Measurements from ENCODE around the gene NDUFAF4.

- TF ChIP-seq, protein P1, sequence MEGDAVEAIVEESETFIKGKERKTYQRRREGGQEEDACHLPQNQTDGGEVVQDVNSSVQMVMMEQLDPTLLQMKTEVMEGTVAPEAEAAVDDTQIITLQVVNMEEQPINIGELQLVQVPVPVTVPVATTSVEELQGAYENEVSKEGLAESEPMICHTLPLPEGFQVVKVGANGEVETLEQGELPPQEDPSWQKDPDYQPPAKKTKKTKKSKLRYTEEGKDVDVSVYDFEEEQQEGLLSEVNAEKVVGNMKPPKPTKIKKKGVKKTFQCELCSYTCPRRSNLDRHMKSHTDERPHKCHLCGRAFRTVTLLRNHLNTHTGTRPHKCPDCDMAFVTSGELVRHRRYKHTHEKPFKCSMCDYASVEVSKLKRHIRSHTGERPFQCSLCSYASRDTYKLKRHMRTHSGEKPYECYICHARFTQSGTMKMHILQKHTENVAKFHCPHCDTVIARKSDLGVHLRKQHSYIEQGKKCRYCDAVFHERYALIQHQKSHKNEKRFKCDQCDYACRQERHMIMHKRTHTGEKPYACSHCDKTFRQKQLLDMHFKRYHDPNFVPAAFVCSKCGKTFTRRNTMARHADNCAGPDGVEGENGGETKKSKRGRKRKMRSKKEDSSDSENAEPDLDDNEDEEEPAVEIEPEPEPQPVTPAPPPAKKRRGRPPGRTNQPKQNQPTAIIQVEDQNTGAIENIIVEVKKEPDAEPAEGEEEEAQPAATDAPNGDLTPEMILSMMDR (IDR thresholded peaks at IDR 0.05), result no peak
- TF ChIP-seq POLR2AphosphoS5 (IDR thresholded peaks at IDR 0.05) (no peak), POLR2A (IDR thresholded peaks at IDR 0.05) (no peak)
Observed at GRCh38 chr6:96947055-96947454, 49.4 kb upstream of the NDUFAF4 start.

Measured in gastroesophageal sphincter (tissue), 3 donors.